Ovary (tissue), 3 donors: Measurements from ENCODE around the gene MCRIP1.

Source experiments
- CTCF ChIP-seq, 3 donors: fragments of 450-650 bp in 2 of 3; fragments of 200-600 bp in 1 of 3; IDR thresholded peaks; one replicate each; pipeline versions ENCODE4 v1.5.1 to v1.8.0; 2016 to 2022; ENCODE audit warnings: antibody characterized with exemption in 3 of 3, mild to moderate bottlenecking in 1 of 3
- EP300 ChIP-seq: sonication (generic); formaldehyde crosslinking; IDR thresholded peaks from one replicate; pipeline ENCODE4 v1.6.1; 2017; ENCODE audit warnings: antibody characterized with exemption
- POLR2A ChIP-seq: fragments of 450-650 bp; IDR thresholded peaks from one replicate; pipeline ENCODE4 v1.6.1; 2017; ENCODE audit warnings: antibody characterized with exemption, mild to moderate bottlenecking, moderate library complexity
- donor health status: DM: no; HTN: no; CAD: no.

- TF ChIP-seq CTCF (IDR thresholded peaks at IDR 0.05) (no peak), POLR2A (no peak), EP300 (no peak)
Observed at GRCh38 chr17:81865358-81865732, 32.3 kb upstream of the MCRIP1 start.
